Measurements from ENCODE around the gene LOXL1.

The LOXL1 gene, protein sequence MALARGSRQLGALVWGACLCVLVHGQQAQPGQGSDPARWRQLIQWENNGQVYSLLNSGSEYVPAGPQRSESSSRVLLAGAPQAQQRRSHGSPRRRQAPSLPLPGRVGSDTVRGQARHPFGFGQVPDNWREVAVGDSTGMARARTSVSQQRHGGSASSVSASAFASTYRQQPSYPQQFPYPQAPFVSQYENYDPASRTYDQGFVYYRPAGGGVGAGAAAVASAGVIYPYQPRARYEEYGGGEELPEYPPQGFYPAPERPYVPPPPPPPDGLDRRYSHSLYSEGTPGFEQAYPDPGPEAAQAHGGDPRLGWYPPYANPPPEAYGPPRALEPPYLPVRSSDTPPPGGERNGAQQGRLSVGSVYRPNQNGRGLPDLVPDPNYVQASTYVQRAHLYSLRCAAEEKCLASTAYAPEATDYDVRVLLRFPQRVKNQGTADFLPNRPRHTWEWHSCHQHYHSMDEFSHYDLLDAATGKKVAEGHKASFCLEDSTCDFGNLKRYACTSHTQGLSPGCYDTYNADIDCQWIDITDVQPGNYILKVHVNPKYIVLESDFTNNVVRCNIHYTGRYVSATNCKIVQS

DNA sequence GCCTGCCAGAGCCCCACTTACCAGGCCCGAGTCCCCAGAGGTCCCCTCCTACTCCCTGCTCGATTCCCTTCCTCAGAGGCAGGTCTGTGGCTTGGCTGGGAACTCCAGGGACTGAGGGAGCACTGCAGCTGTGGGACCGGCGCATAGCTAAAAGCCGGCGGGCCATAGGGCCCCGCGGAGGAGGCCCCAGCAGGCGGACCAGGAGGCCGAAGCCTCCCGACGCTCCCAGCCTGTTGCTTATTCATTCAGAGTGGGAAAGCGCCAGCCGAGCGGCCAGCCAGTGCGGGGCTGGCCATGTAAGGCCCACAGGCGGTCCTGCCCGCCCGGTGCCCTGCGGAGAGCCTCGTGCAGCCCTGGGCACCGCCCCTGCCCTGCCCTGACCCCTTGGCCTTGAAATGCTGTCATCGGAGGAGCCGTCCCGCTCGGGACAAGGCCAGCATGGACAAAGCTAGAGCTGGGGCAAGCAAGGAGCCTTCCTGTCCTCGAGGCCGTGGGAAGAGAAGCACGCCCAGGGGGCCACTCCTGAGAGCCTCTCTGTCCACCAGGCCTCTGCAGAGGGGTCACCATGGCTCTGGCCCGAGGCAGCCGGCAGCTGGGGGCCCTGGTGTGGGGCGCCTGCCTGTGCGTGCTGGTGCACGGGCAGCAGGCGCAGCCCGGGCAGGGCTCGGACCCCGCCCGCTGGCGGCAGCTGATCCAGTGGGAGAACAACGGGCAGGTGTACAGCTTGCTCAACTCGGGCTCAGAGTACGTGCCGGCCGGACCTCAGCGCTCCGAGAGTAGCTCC lies at the start of gene LOXL1:
Gene LOXL1 (plus strand): TSS at position 244 of the 784 bp plus-strand sequence. CDS start 322 bp downstream, at position 566.
- in situ Hi-C loops (cut with MboI; ENCODE audit: low pct_unique_long_range_greater_than_20kb, low sequenced_read_pairs, unreplicated experiment), result no loop called here
- TF ChIP-seq, protein P1, sequence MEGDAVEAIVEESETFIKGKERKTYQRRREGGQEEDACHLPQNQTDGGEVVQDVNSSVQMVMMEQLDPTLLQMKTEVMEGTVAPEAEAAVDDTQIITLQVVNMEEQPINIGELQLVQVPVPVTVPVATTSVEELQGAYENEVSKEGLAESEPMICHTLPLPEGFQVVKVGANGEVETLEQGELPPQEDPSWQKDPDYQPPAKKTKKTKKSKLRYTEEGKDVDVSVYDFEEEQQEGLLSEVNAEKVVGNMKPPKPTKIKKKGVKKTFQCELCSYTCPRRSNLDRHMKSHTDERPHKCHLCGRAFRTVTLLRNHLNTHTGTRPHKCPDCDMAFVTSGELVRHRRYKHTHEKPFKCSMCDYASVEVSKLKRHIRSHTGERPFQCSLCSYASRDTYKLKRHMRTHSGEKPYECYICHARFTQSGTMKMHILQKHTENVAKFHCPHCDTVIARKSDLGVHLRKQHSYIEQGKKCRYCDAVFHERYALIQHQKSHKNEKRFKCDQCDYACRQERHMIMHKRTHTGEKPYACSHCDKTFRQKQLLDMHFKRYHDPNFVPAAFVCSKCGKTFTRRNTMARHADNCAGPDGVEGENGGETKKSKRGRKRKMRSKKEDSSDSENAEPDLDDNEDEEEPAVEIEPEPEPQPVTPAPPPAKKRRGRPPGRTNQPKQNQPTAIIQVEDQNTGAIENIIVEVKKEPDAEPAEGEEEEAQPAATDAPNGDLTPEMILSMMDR (IDR thresholded peaks at IDR 0.05; ENCODE audit: extremely low read depth, insufficient read depth, missing control alignments), result no peak
- DNase-seq (ENCODE audit: low spot score), result no peak

DNA sequence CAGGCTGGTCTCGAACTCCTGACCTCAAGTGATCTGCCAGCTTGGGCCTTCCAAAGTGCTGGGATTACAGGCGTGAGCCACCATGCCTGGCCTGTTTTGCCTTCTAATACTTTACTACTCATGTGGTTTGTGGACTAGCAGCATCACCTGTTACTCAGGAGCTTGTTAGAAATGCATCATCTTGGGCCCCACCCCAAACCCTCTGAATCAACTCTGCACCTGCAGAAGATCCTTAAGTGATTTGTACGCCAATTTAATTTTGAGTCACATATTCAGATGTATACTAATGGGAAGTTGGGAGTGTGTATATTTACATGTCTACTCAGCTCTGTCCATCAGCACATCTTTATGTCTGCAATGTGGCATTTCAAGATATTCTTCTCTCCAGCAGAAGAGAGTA lies 46.8 kb upstream of the LOXL1 start:
- TF ChIP-seq, protein P1 (IDR thresholded peaks at IDR 0.05; ENCODE audit: extremely low read depth, insufficient read depth, missing control alignments), result no peak
- in situ Hi-C loops (cut with MboI; ENCODE audit: low pct_unique_long_range_greater_than_20kb, low sequenced_read_pairs, unreplicated experiment), result no loop called here
- no peak for DNase-seq (ENCODE audit: low spot score)

DNA sequence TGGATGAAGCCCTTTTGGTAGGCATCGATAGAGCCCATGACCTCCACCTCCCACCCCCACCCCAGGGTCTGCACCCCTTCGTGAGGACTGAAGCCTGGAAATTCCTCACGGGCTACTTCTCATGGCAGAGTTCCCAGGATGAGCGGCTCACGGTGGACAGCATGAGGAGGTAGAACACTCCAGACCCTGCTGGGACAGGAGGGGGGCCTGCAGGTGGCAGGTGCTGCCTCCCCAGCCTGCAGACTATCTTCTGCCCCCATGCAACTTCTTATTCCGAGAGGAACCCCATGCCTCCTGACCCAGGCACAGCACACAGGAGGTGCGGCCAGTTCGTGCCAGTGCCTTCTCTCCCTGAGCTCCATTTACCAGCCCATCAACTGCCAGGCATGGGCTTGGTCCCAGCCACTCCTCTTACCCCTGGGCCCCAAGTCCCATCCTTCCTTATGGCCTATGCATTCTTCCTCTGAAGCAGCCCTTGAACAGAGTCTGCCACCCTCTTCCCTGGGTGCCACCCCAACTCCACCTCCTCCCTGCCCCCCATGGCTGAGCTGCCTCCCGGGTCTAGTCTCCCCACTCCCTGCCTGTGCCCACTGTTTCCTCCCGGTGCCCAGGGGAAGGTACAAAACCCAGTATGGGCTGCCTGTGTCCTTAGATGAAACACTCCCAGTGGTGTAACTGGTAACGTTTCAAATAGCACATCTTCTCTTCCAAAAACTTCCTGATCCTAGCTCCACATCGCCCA lies 44.5 kb upstream of the LOXL1 start:
- TF ChIP-seq, protein P1 (IDR thresholded peaks at IDR 0.05; ENCODE audit: extremely low read depth, insufficient read depth, missing control alignments), result no peak
- in situ Hi-C loops (cut with MboI; ENCODE audit: low pct_unique_long_range_greater_than_20kb, low sequenced_read_pairs, unreplicated experiment), result no loop called here
- DNase-seq (ENCODE audit: low spot score), result no peak

DNA sequence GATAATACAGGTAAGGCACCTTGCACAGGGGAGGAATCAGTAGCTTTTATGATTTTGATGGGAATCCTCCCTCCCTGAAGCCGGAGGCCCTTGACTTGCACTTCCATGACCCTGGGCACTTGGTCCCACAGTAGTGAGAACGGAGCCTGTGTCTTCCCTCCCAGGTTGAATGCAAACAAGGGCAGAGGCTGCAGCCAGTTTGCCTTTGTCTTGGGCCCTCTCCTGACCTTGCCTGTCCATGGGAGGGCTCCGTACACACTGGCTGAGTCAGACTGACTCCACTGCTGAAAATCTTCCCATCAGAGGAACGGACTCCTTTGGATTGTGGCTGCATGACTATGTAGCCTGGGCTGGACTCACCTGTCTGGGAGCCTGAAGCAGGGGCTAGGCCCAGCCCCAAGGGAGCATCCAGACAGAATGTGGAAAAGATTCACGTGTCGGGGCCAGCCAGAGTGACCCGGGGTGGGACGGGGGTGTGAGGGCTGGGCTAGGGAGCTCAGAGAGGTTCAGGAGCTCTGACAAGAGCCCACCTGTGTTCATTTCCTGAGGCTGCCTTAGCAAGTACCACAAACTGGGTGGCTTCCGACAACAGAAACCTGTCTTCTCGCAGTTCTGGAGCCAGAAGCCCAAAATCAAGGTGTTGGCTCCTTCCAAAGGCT lies 43.4 kb upstream of the LOXL1 start:
- no peak for DNase-seq (ENCODE audit: low spot score)
- in situ Hi-C loops (cut with MboI; ENCODE audit: low pct_unique_long_range_greater_than_20kb, low sequenced_read_pairs, unreplicated experiment), result no loop called here
- TF ChIP-seq, protein P1 (IDR thresholded peaks at IDR 0.05; ENCODE audit: extremely low read depth, insufficient read depth, missing control alignments), result no peak

DNA sequence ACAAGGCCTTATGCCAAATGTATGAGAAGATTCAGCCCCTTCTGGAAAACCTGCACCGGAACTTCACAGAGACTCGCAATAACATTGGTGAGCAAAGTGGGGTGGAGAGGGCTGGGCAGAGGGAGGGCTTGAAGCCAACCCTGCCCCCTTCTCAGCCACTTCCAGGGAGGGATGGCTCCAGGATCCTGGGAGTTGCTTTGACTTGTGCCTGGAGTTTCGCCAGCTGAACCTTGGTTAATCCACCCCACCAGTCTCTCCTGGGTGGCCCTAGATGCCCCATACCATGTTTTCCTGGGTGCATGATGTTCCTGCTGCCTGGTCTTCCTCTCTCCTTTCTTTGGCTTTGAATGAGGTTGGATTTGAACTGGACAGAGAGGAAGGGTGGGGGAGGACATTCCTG lies 42.1 kb upstream of the LOXL1 start:
- TF ChIP-seq, protein P1 (IDR thresholded peaks at IDR 0.05; ENCODE audit: extremely low read depth, insufficient read depth, missing control alignments), result no peak
- in situ Hi-C loops (cut with MboI; ENCODE audit: low pct_unique_long_range_greater_than_20kb, low sequenced_read_pairs, unreplicated experiment), result no loop called here

More for the DNA sequence above, 42.1 kb upstream of the LOXL1 start:
- no peak for DNase-seq (ENCODE audit: low spot score)

Measured in GM13977 (cell line).